SK-N-MC (cell line): ENCODE data around the gene PRELID1.

ENCODE experiments used
- EZH2 ChIP-seq: fragments of 200-600 bp; sonication (generic); IDR thresholded peaks from one replicate; pipeline ENCODE4 v1.6.1; 2017; ENCODE audit warnings: antibody characterized with exemption
- POLR2AphosphoS5 ChIP-seq: IDR thresholded peaks from 2 replicates; pipeline ENCODE4 v1.6.1; 2012; ENCODE audit warnings: mild to moderate bottlenecking, low read depth, low read length, borderline replicate concordance

- TF ChIP-seq POLR2AphosphoS5: no peak
- TF ChIP-seq EZH2: no peak
Observed at GRCh38 chr5:177355162-177355867, 51.7 kb downstream of the PRELID1 start.
